Naive thymus-derived CD4-positive, alpha-beta T cell (primary cell): ENCODE data around the gene CCDC87. TPM values are rescaled to one million over a fixed set of nuclear protein-coding genes. Genes with fewer than 3 reads are reported as not detected.
A peak's percentile ranks its signal among the peaks of the same experiment; 100 is the strongest.

Experiments
- ATAC-seq: fragments of 150-1000 bp; cut with Tn5 transposase; 2 replicates; pipeline ENCODE4 v1.10.0; 2021; ENCODE audit warnings: mild to moderate bottlenecking, moderate library complexity
- CTCF ChIA-PET: fragments of 350-600 bp; sonication (Branson Sonifier 250); formaldehyde crosslinking; loops from one replicate; lab custom pipeline; 2021; ENCODE audit warnings: antibody characterized with exemption; lab: Charles Lee
- POLR2A ChIA-PET: fragments of 350-600 bp; sonication (Branson Sonifier 250); formaldehyde crosslinking; loops from one replicate; lab custom pipeline; 2021; ENCODE audit warnings: antibody characterized with exemption, inconsistent platforms; lab: Charles Lee
- DNase-seq, 9 donors: peaks; one replicate each; pipeline versions ENCODE4 v3.0.0 to v3.0.0-alpha.2; 2020 to 2022; ENCODE audit warnings: mixed read lengths in 1 of 9
- H3K27ac ChIP-seq: one replicate; pipeline ENCODE4 v1.7.0; 2013; ENCODE audit warnings: mild to moderate bottlenecking, low read depth, low read length, moderate library complexity
- H3K27me3 ChIP-seq, 2 donors: one replicate each; pipeline ENCODE4 v1.7.0; 2013; ENCODE audit warnings: low read length in 2 of 2, mild to moderate bottlenecking in 2 of 2, moderate library complexity in 2 of 2; ENCODE audit not compliant: control insufficient read depth in 2 of 2, insufficient read depth in 2 of 2
- H3K36me3 ChIP-seq, 3 experiments: 1 replicate in 2 of 3; 2 replicates in 1 of 3; pipeline ENCODE4 v1.7.0; 2013; ENCODE audit warnings: low read length in 3 of 3, mild to moderate bottlenecking in 3 of 3, moderate library complexity in 1 of 3; ENCODE audit not compliant: insufficient read depth in 3 of 3, control insufficient read depth in 2 of 3
- H3K4me1 ChIP-seq, 2 donors: one replicate each; pipeline ENCODE4 v1.7.0; 2013; ENCODE audit warnings: low read length in 2 of 2, mild to moderate bottlenecking in 2 of 2, moderate library complexity in 1 of 2; ENCODE audit not compliant: control insufficient read depth in 2 of 2, insufficient read depth in 2 of 2
- H3K4me3 ChIP-seq: 2 replicates; pipeline ENCODE4 v1.7.0; 2013; ENCODE audit warnings: mild to moderate bottlenecking, low read length
- H3K9me3 ChIP-seq, 3 experiments: 1 replicate in 2 of 3; 2 replicates in 1 of 3; pipeline ENCODE4 v1.7.0; 2013; ENCODE audit warnings: low read length in 3 of 3; ENCODE audit not compliant: control insufficient read depth in 2 of 3
- H3K27ac Mint-ChIP-seq, 9 donors: one replicate each; pipeline ENCODE4 v1.8.0; 2020 to 2022; ENCODE audit warnings: mixed read lengths in 9 of 9, mild to moderate bottlenecking in 8 of 9, moderate library complexity in 5 of 9, inconsistent platforms in 2 of 9
- H3K27me3 Mint-ChIP-seq, 5 donors: one replicate each; pipeline ENCODE4 v1.8.0; 2021 to 2022; ENCODE audit warnings: mixed read lengths in 5 of 5, mild to moderate bottlenecking in 1 of 5
- H3K36me3 Mint-ChIP-seq, 5 donors: one replicate each; pipeline ENCODE4 v1.8.0; 2020 to 2022; ENCODE audit warnings: mixed read lengths in 5 of 5, mild to moderate bottlenecking in 3 of 5, inconsistent platforms in 1 of 5
- H3K4me1 Mint-ChIP-seq, 7 donors: one replicate each; pipeline ENCODE4 v1.8.0; 2020 to 2022; ENCODE audit warnings: mixed read lengths in 7 of 7, mild to moderate bottlenecking in 3 of 7, inconsistent platforms in 1 of 7
- H3K4me3 Mint-ChIP-seq, 10 donors: one replicate each; pipeline ENCODE4 v1.8.0; 2020 to 2022; ENCODE audit warnings: mild to moderate bottlenecking in 10 of 10, mixed read lengths in 10 of 10, moderate library complexity in 6 of 10, inconsistent platforms in 2 of 10
- H3K9me3 Mint-ChIP-seq, 11 donors: one replicate each; pipeline ENCODE4 v1.8.0; 2020 to 2022; ENCODE audit warnings: mixed read lengths in 11 of 11, mild to moderate bottlenecking in 4 of 11, inconsistent platforms in 1 of 11, moderate library complexity in 1 of 11
- intact Hi-C, 2 donors: fragments of 100-400 bp; cut with micrococcal nuclease; formaldehyde crosslinking; loops; one replicate each; pipeline ENCODE4 v1.15.1; 2023
- polyA plus RNA-seq, 2 donors: library from polyadenylated mRNA; unstranded; fragments of 300-500 nt; fragmentation: Illumina TruSeq; gene quantifications; one replicate each; pipeline ENCODE4 v1.2.3, GENCODE V29; 2021
- total RNA-seq, 6 experiments: library from RNA in 5 of 6; stranded (reverse) in 5 of 6; gene quantifications; 1 replicate in 5 of 6; 2 replicates in 1 of 6; pipeline ENCODE4 v1.2.3 and lab custom pipeline; 2021 to 2026

Gene CCDC87
- total and polyA plus RNA-seq, 7 experiments from 2014 or later: 0.11 to 1.2 (median 0.60) TPM; not detected in 3

GRCh38 chr11:66568124-66568916 is 24.5 kb downstream of the CCDC87 start, which contains the start of gene CTSF:
Gene CTSF, minus strand, starts transcription at chr11:66568606. Its CDS starts 120 bp downstream, at chr11:66568486.
- H3K4me1 ChIP-seq: peaks cover 0 to 6% of the 10 kb centered on the region in 2 donors
- intact Hi-C loops: loop anchor here in 1 of 2 donors (2.0 kb wide), 1 partner anchor 22 kb away; the partner anchor contains the start of genes ACTN3 and ZDHHC24
- H3K27me3 Mint-ChIP-seq: peaks cover 0 to 36% (median 0%) of the 10 kb centered on the region in 5 donors

DNA sequence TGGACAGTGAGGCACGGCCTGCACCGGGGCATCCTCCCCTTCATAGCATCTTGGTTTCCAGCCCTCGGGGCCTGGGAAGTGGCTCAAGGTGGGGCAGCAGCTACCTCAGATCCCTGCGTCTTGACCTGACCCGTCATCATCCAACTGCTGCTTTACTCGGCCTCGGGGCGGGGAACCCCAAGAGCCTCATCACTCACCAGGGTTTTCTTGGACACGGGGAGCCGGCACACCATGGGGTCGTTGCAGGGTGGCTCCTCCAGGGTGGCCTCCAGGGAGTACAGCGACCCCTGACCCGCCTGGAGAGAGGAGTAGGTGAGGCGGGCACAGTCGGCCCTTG is 25.1 kb downstream of the CCDC87 start:
- Mint-ChIP-seq H3K27ac (peak overlapping the region in 1 of 9 donors; percentile 47), H3K27me3 (peaks cover 0 to 36% (median 0%) of the 10 kb centered on the region in 5 donors)

More at GRCh38 chr11:66568124-66568916, 24.5 kb downstream of the CCDC87 start, which contains the start of gene CTSF:
- CTCF ChIA-PET: interaction anchor here (0.6 to 2.9 kb wide), 4 partner anchors 9 to 1836 kb away, joined by 3 to 20 read pairs (median 6); partner anchors contain the start of gene RBM4B
- no peaks in the 10 kb centered on the region for H3K9me3 Mint-ChIP-seq
- H3K4me3 ChIP-seq: peak within 1 kb of the TSS; percentile 65
- H3K9me3 ChIP-seq: no peaks in the 10 kb centered on the region
- peak within 1 kb of the TSS in 8 of 9 donors; percentile 77 to 90 (median 82) for H3K27ac Mint-ChIP-seq
- DNase-seq (peak; percentile 55 to 72 (median 61)), ATAC-seq (peak; percentile 93)
- no peaks in the 10 kb centered on the region for H3K27me3 ChIP-seq
- peaks cover 2 to 13% (median 8%) of the 10 kb centered on the region in 7 donors for H3K4me1 Mint-ChIP-seq
- POLR2A ChIA-PET: interaction anchor here (0.6 to 3.0 kb wide), 9 partner anchors 9 to 273 kb away, joined by 3 to 18 read pairs (median 4); partner anchors contain the start of genes RBM14, RBM4, RBM4B and ZDHHC24
- H3K27ac ChIP-seq: peak within 1 kb of the TSS; percentile 58
- peak within 1 kb of the TSS; percentile 77 to 89 (median 82) for H3K4me3 Mint-ChIP-seq
- peaks cover 0 to 3% (median 0%) of the 10 kb centered on the region in 5 donors for H3K36me3 Mint-ChIP-seq
- no peaks in the 10 kb centered on the region for H3K36me3 ChIP-seq

DNA sequence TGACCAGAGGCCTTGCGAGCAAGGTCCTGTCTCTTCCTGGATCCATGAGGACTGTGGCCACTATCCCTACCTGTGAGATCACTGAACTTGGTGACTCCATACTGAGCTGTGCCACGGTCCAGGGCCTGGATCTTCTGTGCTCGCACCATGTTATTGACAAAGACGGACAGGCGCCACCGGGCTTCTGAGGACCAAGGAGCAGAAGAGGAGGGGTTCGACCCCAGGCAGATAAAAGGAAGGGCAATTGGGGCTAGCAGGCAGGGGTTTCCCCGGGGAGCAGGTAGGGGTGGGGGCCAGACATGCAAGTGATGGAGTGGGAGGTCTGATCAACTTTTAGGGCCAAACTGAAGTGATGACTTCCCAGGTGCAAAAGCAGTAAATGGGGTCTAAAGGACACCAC is 26.6 kb downstream of the CCDC87 start:
- no peaks in the 10 kb centered on the region for H3K36me3 ChIP-seq
- ATAC-seq (no peak), DNase-seq (no peak)
- ChIA-PET CTCF (no interaction called here), POLR2A (interaction anchor here (1.1 kb wide), 1 partner anchor 20 kb away, joined by 3 read pairs; the partner anchor contains the start of genes ACTN3 and ZDHHC24)
- H3K4me1 ChIP-seq: peaks cover 0 to 6% of the 10 kb centered on the region in 2 donors
- Mint-ChIP-seq H3K9me3 (no peaks in the 10 kb centered on the region), H3K4me3 (peak overlapping the region in 4 of 10 donors; percentile 17 to 76 (median 55)), H3K36me3 (peaks cover 0 to 3% (median 0%) of the 10 kb centered on the region in 5 donors), H3K27ac (peak overlapping the region in 2 of 9 donors; percentile 18 to 52), H3K4me1 (peaks cover 2 to 13% (median 8%) of the 10 kb centered on the region in 7 donors), H3K27me3 (peaks cover 0 to 36% (median 0%) of the 10 kb centered on the region in 5 donors)
- no peak overlapping the region for H3K4me3 ChIP-seq
- H3K27me3 ChIP-seq: no peaks in the 10 kb centered on the region
- intact Hi-C loops: no loop called here
- H3K27ac ChIP-seq: no peak overlapping the region
- H3K9me3 ChIP-seq: no peaks in the 10 kb centered on the region

More for the DNA sequence above, 25.1 kb downstream of the CCDC87 start:
- CTCF ChIA-PET: interaction anchor here (0.8 to 2.9 kb wide), 3 partner anchors 10 to 111 kb away, joined by 3 to 20 read pairs (median 7); partner anchors contain the start of gene RBM4B
- Histone ChIP-seq H3K4me1 (peaks cover 0 to 6% of the 10 kb centered on the region in 2 donors), H3K27me3 (no peaks in the 10 kb centered on the region), H3K27ac (peak overlapping the region; percentile 58), H3K9me3 (no peaks in the 10 kb centered on the region), H3K36me3 (no peaks in the 10 kb centered on the region), H3K4me3 (peak overlapping the region; percentile 65)
- POLR2A ChIA-PET: interaction anchor here (1.2 to 3.0 kb wide), 5 partner anchors 8 to 146 kb away, joined by 4 to 18 read pairs (median 6); partner anchors contain the start of genes RBM4, RBM4B and ZDHHC24
- peak overlapping the region; percentile 49 to 83 (median 73) for H3K4me3 Mint-ChIP-seq
- intact Hi-C loops: loop anchor here in 1 of 2 donors (2.0 kb wide), 1 partner anchor 21 kb away; the partner anchor contains the start of genes ACTN3 and ZDHHC24
- ATAC-seq (no peak), DNase-seq (no peak)
- H3K4me1 Mint-ChIP-seq: peaks cover 2 to 13% (median 8%) of the 10 kb centered on the region in 7 donors
- H3K36me3 Mint-ChIP-seq: peaks cover 0 to 3% (median 0%) of the 10 kb centered on the region in 5 donors
- no peaks in the 10 kb centered on the region for H3K9me3 Mint-ChIP-seq

DNA sequence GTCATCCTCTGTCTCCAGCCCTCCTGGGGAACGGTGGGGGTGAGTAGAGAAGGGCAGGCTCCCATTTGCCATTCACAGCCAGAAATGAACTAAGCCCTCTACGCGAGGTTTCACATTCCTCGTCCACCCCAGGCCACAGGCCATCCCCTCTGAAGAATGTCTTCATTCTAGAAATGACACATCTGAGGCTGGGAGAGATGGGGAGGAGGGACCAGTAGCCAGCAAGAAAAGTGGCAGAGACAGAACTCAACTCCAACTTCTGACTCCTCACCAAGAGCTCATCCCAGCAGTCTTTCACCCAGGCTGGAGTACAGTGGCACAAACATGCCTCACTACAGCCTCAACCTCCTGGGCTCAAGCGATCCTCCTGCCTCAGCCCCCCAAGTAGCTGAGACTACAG is 27.9 kb downstream of the CCDC87 start:
- DNase-seq (no peak), ATAC-seq (no peak)
- H3K9me3 ChIP-seq: no peaks in the 10 kb centered on the region
- peaks cover 0 to 6% of the 10 kb centered on the region in 2 donors for H3K4me1 ChIP-seq
- ChIA-PET CTCF (no interaction called here), POLR2A (interaction anchor here (1.1 kb wide), 1 partner anchor 19 kb away, joined by 3 read pairs; the partner anchor contains the start of genes ACTN3 and ZDHHC24)
- H3K9me3 Mint-ChIP-seq: no peaks in the 10 kb centered on the region
- no peak overlapping the region for H3K4me3 ChIP-seq
- H3K36me3 Mint-ChIP-seq: peaks cover 0 to 3% (median 0%) of the 10 kb centered on the region in 5 donors
- H3K36me3 ChIP-seq: no peaks in the 10 kb centered on the region
- no peak overlapping the region for H3K4me3 Mint-ChIP-seq
- no peak overlapping the region for H3K27ac ChIP-seq
- intact Hi-C loops: no loop called here
- H3K27ac Mint-ChIP-seq: no peak overlapping the region
- peaks cover 0 to 31% (median 0%) of the 10 kb centered on the region in 5 donors for H3K27me3 Mint-ChIP-seq
- H3K4me1 Mint-ChIP-seq: peaks cover 2 to 13% (median 8%) of the 10 kb centered on the region in 7 donors
- H3K27me3 ChIP-seq: no peaks in the 10 kb centered on the region

DNA sequence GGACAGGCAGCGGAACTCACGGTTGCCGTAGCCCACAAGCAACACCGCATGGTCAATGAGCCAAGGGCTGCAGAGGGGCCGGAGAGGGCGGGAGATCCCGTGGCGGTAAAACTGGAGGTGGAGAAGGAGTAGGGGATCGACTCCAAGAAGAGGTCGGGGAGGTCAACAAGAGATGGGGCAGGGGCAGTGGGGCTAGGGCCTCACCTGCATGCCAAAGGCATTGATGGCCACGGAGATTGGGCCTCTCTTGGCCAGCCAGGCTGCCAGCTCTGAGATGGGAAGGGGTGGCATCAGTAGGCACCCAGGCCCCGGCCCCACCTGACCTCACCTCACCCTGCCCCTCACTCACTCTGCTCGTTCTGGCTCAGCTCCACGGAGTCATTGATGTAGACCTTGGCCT is 28.3 kb downstream of the CCDC87 start:
- ChIA-PET POLR2A (no interaction called here), CTCF (no interaction called here)
- Histone ChIP-seq H3K4me3 (no peak overlapping the region), H3K9me3 (no peaks in the 10 kb centered on the region), H3K4me1 (peaks cover 0 to 6% of the 10 kb centered on the region in 2 donors), H3K27ac (no peak overlapping the region), H3K27me3 (no peaks in the 10 kb centered on the region), H3K36me3 (no peaks in the 10 kb centered on the region)
- H3K4me3 Mint-ChIP-seq: peak overlapping the region in 1 of 10 donors; percentile 75
- intact Hi-C loops: no loop called here
- H3K36me3 Mint-ChIP-seq: peaks cover 0 to 3% (median 0%) of the 10 kb centered on the region in 5 donors
- no peak for ATAC-seq
- peaks cover 0 to 29% (median 0%) of the 10 kb centered on the region in 5 donors for H3K27me3 Mint-ChIP-seq
- H3K4me1 Mint-ChIP-seq: peaks cover 2 to 13% (median 8%) of the 10 kb centered on the region in 7 donors
- no peak for DNase-seq
- H3K27ac Mint-ChIP-seq: no peak overlapping the region
- H3K9me3 Mint-ChIP-seq: no peaks in the 10 kb centered on the region

GRCh38 chr11:66563832-66564231 is 29.0 kb downstream of the CCDC87 start:
- Histone ChIP-seq H3K9me3 (no peaks in the 10 kb centered on the region), H3K4me1 (peaks cover 0 to 10% of the 10 kb centered on the region in 2 donors), H3K27ac (no peak overlapping the region), H3K4me3 (no peak overlapping the region), H3K36me3 (no peaks in the 10 kb centered on the region), H3K27me3 (no peaks in the 10 kb centered on the region)
- no peak for ATAC-seq
- ChIA-PET POLR2A (no interaction called here), CTCF (interaction anchor here (0.6 kb wide), 1 partner anchor 45 kb away, joined by 5 read pairs; no protein-coding TSS in a partner anchor)
- peaks cover 0 to 3% (median 0%) of the 10 kb centered on the region in 5 donors for H3K36me3 Mint-ChIP-seq
- H3K4me1 Mint-ChIP-seq: peaks cover 2 to 15% (median 11%) of the 10 kb centered on the region in 7 donors
- no peak overlapping the region for H3K27ac Mint-ChIP-seq
- intact Hi-C loops: no loop called here
- no peaks in the 10 kb centered on the region for H3K9me3 Mint-ChIP-seq
- DNase-seq: no peak
- peaks cover 0 to 27% (median 1%) of the 10 kb centered on the region in 5 donors for H3K27me3 Mint-ChIP-seq
- no peak overlapping the region for H3K4me3 Mint-ChIP-seq
